Measurements from ENCODE around the gene DDX17.

DNA sequence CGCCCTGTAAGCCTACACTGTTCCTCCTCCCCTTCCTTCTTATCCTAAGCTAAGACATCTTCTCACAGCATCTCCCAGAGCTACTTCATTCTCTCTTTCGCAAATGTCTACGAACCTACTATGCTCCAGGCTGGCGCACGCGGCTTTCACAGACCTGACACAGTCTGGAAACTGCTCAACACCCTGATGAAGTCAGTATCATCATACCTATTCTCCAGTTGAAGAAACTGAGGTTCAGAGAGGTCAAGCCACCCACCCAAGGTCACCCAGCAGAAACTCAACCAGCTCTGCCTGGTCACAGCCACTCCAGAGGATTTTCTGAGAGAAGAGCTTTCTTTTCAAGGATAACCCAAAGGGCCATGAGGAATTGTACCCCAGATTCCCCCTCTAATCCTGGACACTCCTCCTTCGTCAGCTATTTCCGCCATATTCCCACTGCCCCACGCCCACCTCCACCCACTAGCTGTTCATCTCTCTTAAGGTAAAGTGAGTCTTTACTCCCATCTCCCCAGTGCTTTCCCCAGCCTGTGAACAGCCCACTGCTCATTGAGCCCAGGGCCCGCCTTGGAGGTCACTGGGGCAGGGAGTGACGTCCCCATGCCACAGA is 52.9 kb downstream of the DDX17 start:
- TF ChIP-seq, protein P1, sequence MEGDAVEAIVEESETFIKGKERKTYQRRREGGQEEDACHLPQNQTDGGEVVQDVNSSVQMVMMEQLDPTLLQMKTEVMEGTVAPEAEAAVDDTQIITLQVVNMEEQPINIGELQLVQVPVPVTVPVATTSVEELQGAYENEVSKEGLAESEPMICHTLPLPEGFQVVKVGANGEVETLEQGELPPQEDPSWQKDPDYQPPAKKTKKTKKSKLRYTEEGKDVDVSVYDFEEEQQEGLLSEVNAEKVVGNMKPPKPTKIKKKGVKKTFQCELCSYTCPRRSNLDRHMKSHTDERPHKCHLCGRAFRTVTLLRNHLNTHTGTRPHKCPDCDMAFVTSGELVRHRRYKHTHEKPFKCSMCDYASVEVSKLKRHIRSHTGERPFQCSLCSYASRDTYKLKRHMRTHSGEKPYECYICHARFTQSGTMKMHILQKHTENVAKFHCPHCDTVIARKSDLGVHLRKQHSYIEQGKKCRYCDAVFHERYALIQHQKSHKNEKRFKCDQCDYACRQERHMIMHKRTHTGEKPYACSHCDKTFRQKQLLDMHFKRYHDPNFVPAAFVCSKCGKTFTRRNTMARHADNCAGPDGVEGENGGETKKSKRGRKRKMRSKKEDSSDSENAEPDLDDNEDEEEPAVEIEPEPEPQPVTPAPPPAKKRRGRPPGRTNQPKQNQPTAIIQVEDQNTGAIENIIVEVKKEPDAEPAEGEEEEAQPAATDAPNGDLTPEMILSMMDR (IDR thresholded peaks at IDR 0.05): no peak
- TF ChIP-seq POLR2A (IDR thresholded peaks at IDR 0.05): no peak

All from lower leg skin (tissue), 3 donors.